Natural killer cell (primary cell): ENCODE data around the gene DISC1. TPM values are rescaled to one million over a fixed set of nuclear protein-coding genes. Genes with fewer than 3 reads are reported as not detected.

Experiments
- ATAC-seq, 3 donors: fragments of 150-1000 bp in 2 of 3; fragments of 200-7000 bp in 1 of 3; cut with Tn5 transposase; 1 replicate in 1 of 3; 2 replicates in 2 of 3; pipeline ENCODE4 v1.10.0; 2021; ENCODE audit warnings: mild to moderate bottlenecking in 2 of 3, moderate library complexity in 2 of 3
- DNase-seq, 2 donors: peaks; one replicate each; pipeline versions ENCODE4 v3.0.0 to v3.0.0-alpha.2; 2013 to 2021; ENCODE audit warnings: mixed read lengths in 1 of 2
- H3K27ac ChIP-seq: one replicate; pipeline ENCODE4 v1.5.1; 2013; ENCODE audit warnings: mild to moderate bottlenecking, low read length
- H3K27me3 ChIP-seq: one replicate; pipeline ENCODE4 v1.6.1; 2013; ENCODE audit warnings: low read length; ENCODE audit not compliant: control insufficient read depth, insufficient read depth
- H3K36me3 ChIP-seq: one replicate; pipeline ENCODE4 v1.6.1; 2013; ENCODE audit warnings: low read length; ENCODE audit not compliant: control insufficient read depth, insufficient read depth
- H3K4me1 ChIP-seq: one replicate; pipeline ENCODE4 v1.6.1; 2013; ENCODE audit warnings: low read length; ENCODE audit not compliant: control insufficient read depth, insufficient read depth
- H3K4me3 ChIP-seq: one replicate; pipeline ENCODE4 v1.5.1; 2013; ENCODE audit warnings: low read length
- H3K9me3 ChIP-seq: one replicate; pipeline ENCODE4 v1.6.1; 2013; ENCODE audit warnings: low read length; ENCODE audit not compliant: control insufficient read depth, insufficient read depth
- H3K27ac Mint-ChIP-seq, 2 donors: one replicate each; pipeline ENCODE4 v1.8.0; 2022; ENCODE audit warnings: mild to moderate bottlenecking in 2 of 2, mixed read lengths in 2 of 2, moderate library complexity in 1 of 2
- H3K27me3 Mint-ChIP-seq, 2 donors: one replicate each; pipeline ENCODE4 v1.8.0; 2022; ENCODE audit warnings: low read depth in 2 of 2, mixed read lengths in 2 of 2
- H3K36me3 Mint-ChIP-seq: one replicate; pipeline ENCODE4 v1.8.0; 2022; ENCODE audit warnings: mixed read lengths
- H3K4me1 Mint-ChIP-seq, 2 donors: one replicate each; pipeline ENCODE4 v1.8.0; 2022; ENCODE audit warnings: mixed read lengths in 2 of 2
- H3K4me3 Mint-ChIP-seq: one replicate; pipeline ENCODE4 v1.8.0; 2022; ENCODE audit warnings: mild to moderate bottlenecking, moderate library complexity, mixed read lengths
- H3K9me3 Mint-ChIP-seq, 2 donors: one replicate each; pipeline ENCODE4 v1.8.0; 2022; ENCODE audit warnings: mixed read lengths in 2 of 2
- CTCF ChIP-seq: fragments of 200-600 bp; IDR thresholded peaks from one replicate; pipeline ENCODE4 v1.8.0; 2022; ENCODE audit warnings: antibody characterized with exemption
- WGBS: methylation state at CpG from one replicate; pipeline ENCODE4 v1.1.7; 2013; ENCODE audit warnings: missing lambda C conversion rate; ENCODE audit not compliant: insufficient coverage; 5-methylcytosine and 5-hydroxymethylcytosine counted together
- intact Hi-C: fragments of 100-400 bp; cut with micrococcal nuclease; formaldehyde crosslinking; loops from one replicate; pipeline ENCODE4 v1.14.2; 2022
- total RNA-seq, 4 donors: library from RNA; stranded (reverse); fragments of 120-200 nt in 1 of 4; gene quantifications; one replicate each; pipeline versions ENCODE4 v1.2.3 to v1.2.4, GENCODE V29; 2013 to 2022

DISC1 gene
- total RNA-seq, 3 donors from 2014 or later (not counting 1 experiment from before 2014, with no cell fraction given): 5.9 to 10.7 (median 9.7) TPM

- ATAC-seq (no peak), DNase-seq (no peak)
- intact Hi-C loops: no loop called here
- Histone ChIP-seq H3K27me3 (no peaks in the 10 kb centered on the region), H3K4me1 (no peaks in the 10 kb centered on the region), H3K36me3 (no peaks in the 10 kb centered on the region), H3K27ac (no peak overlapping the region), H3K4me3 (no peak overlapping the region), H3K9me3 (no peaks in the 10 kb centered on the region)
- Mint-ChIP-seq H3K36me3 (no peaks in the 10 kb centered on the region), H3K27ac (no peak overlapping the region), H3K27me3 (no peaks in the 10 kb centered on the region), H3K4me3 (no peak overlapping the region), H3K4me1 (no peaks in the 10 kb centered on the region), H3K9me3 (no peaks in the 10 kb centered on the region)
- 84% methylated on average over 1 of the region's 1 CpG for WGBS
- no peak for TF ChIP-seq CTCF
Observed at GRCh38 chr1:231786126-231786525, 159.5 kb downstream of the DISC1 start.

GRCh38 chr1:231792634-231793033 is 166.0 kb downstream of the DISC1 start:
- TF ChIP-seq CTCF: no peak
- Mint-ChIP-seq H3K27ac (no peak overlapping the region), H3K4me3 (no peak overlapping the region), H3K36me3 (no peaks in the 10 kb centered on the region), H3K27me3 (no peaks in the 10 kb centered on the region), H3K9me3 (no peaks in the 10 kb centered on the region), H3K4me1 (no peaks in the 10 kb centered on the region)
- Histone ChIP-seq H3K9me3 (no peaks in the 10 kb centered on the region), H3K36me3 (no peaks in the 10 kb centered on the region), H3K4me3 (no peak overlapping the region), H3K4me1 (no peaks in the 10 kb centered on the region), H3K27me3 (no peaks in the 10 kb centered on the region), H3K27ac (no peak overlapping the region)
- no peak for ATAC-seq
- intact Hi-C loops: no loop called here
- WGBS: 69% methylated on average over 2 of the region's 2 CpGs
- DNase-seq: no peak

GRCh38 chr1:231793893-231794292 is 167.3 kb downstream of the DISC1 start:
- H3K27me3 ChIP-seq: no peaks in the 10 kb centered on the region
- Mint-ChIP-seq H3K9me3 (no peaks in the 10 kb centered on the region), H3K36me3 (no peaks in the 10 kb centered on the region), H3K27ac (no peak overlapping the region), H3K4me3 (no peak overlapping the region), H3K27me3 (no peaks in the 10 kb centered on the region), H3K4me1 (no peaks in the 10 kb centered on the region)
- H3K9me3 ChIP-seq: no peaks in the 10 kb centered on the region
- no peak overlapping the region for H3K4me3 ChIP-seq
- ATAC-seq (no peak), DNase-seq (no peak)
- WGBS: 94% methylated on average over 6 of the region's 6 CpGs
- no peaks in the 10 kb centered on the region for H3K4me1 ChIP-seq
- H3K27ac ChIP-seq: no peak overlapping the region
- H3K36me3 ChIP-seq: no peaks in the 10 kb centered on the region
- TF ChIP-seq CTCF: no peak
- intact Hi-C loops: no loop called here

- H3K4me1 Mint-ChIP-seq: no peaks in the 10 kb centered on the region
- no peak overlapping the region for H3K4me3 Mint-ChIP-seq
- Histone ChIP-seq H3K4me1 (no peaks in the 10 kb centered on the region), H3K4me3 (no peak overlapping the region), H3K27me3 (no peaks in the 10 kb centered on the region), H3K27ac (no peak overlapping the region), H3K9me3 (no peaks in the 10 kb centered on the region), H3K36me3 (peaks cover 3% of the 10 kb centered on the region)
- ATAC-seq (no peak), DNase-seq (no peak)
- H3K27ac Mint-ChIP-seq: no peak overlapping the region
- no peak for TF ChIP-seq CTCF
- H3K36me3 Mint-ChIP-seq: no peaks in the 10 kb centered on the region
- no peaks in the 10 kb centered on the region for H3K27me3 Mint-ChIP-seq
- WGBS: 87% methylated on average over 6 of the region's 6 CpGs
- peaks cover 3% of the 10 kb centered on the region in 2 donors for H3K9me3 Mint-ChIP-seq
- intact Hi-C loops: no loop called here
Observed at GRCh38 chr1:231796141-231796540, 169.6 kb downstream of the DISC1 start.
